ENCODE results near the gene AATK.
A peak's percentile ranks its signal among the peaks of the same experiment; 100 is the strongest.
"Not testable (repeated sequence)": the region's sequence is repeated elsewhere in the genome, so short reads cannot be mapped to it uniquely, and the experiment has no call there.

AATK gene

DNA sequence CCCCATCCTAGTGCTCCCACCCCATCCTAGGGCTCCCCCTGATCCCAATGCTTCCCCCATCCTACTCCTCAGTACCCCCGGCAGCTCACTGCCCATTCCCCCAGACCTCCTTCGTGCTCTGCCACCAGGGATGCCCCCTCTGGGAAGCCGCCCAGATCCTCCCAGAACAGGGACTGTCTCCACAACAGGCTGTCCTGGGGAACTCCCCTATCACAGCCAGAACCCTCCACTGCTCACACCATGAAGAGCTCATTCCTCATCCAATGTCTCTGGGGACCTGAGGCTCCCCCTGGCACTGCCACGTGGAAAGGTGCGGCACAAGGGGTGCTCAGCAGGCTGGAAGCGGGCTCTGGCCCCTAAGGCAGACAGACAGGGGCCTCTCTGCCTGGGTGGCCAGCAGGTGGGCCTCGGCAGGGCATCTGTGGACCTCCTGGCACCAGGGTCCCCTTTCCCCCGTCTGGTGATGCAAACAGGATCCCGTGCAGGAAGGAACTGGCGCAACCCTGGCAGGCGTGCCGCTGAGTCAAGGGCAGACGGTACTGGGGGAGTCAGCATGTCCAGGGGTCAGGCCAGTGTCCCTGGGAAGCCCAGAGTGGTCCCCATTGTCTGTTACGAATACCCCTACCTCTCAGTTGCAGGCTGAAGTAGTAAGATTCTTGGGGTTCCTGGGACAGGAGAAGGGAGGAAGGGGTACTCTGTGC, 15.5 kb downstream of the AATK start:
- DNase-seq (no peak), ATAC-seq (no peak)
- peak overlapping the region in 1 of 2 donors; percentile 94 for H3K27ac Mint-ChIP-seq
- no peaks in the 10 kb centered on the region for H3K9me3 Mint-ChIP-seq
- H3K27me3 Mint-ChIP-seq = no peaks in the 10 kb centered on the region
- H3K4me1 Mint-ChIP-seq = peaks cover 5% of the 10 kb centered on the region
- H3K4me3 Mint-ChIP-seq = no peak overlapping the region

DNA sequence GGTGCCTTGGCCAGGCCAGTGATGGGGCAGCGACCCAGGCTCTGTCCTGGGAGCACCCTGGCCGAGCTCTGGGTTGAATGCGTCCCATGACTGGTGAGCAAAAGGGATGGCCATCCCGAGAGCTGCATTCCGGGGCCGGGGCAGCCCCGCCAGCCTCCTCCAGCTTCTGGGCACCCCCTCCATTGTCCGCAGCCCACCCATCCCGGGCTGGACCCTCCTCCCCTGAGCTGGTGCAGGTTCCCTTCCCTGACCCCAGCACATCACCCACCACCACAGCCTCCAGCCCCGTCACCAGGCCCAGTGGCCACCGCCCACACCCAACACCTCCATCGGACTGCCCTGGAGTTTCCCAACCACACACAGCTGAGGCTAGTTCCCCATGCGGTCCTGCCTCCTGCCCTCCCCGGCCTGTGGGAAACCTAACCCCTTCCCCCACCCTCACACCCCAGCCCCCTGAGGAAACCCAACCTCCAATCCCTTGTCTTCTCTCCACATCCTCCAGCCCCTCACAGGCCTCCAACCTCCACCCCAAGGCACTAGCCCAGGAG, 17.0 kb downstream of the AATK start:
- ATAC-seq = no peak
- H3K27me3 Mint-ChIP-seq = no peaks in the 10 kb centered on the region
- H3K4me3 Mint-ChIP-seq = no peak overlapping the region
- no peak for DNase-seq
- H3K4me1 Mint-ChIP-seq = peaks cover 5% of the 10 kb centered on the region
- H3K27ac Mint-ChIP-seq = no peak overlapping the region
- H3K9me3 Mint-ChIP-seq = no peaks in the 10 kb centered on the region

DNA sequence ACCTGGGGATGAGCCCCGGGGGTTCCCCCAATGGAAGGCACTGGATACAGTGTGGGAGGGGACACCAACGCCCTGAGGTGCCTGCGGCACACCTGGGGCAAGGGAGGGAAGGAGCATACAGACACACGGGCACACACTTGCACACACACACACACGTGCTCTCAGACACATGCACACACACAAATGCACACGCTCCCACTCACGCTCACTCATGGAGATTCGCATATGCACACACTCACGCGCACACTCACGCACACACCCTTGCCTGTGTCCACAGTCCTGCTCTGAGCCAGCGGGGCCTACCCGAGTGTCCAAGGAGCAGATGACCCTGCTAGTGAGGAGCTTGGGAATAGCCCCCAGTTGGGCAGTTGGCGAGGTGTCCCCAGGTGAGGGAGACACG, 17.4 kb downstream of the AATK start:
- no peak for DNase-seq

DNA sequence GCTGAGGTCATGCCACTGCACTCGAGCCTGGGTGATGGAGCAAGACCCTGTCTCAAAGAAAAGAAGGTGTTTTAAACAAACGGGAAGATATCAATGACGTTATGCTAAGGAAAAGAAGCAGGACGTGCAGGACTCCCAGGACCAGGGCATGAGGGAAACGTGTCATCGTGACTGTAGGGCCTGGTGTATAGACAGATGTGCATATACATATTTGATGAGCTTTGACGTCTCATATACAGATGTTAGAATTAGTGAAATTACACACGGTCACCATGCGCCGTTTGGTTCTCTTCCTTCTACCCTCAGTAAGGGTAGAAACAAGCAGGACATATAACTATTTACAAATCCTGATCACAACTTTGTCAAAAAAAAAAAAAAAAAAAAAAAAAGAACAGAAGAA, 18.3 kb downstream of the AATK start:
- H3K27ac Mint-ChIP-seq = no peak overlapping the region
- peaks cover 5% of the 10 kb centered on the region for H3K4me1 Mint-ChIP-seq
- ATAC-seq (no peak), DNase-seq (no peak)
- H3K9me3 Mint-ChIP-seq = no peaks in the 10 kb centered on the region
- no peaks in the 10 kb centered on the region for H3K27me3 Mint-ChIP-seq
- H3K4me3 Mint-ChIP-seq = no peak overlapping the region

More for the DNA sequence above, 17.4 kb downstream of the AATK start:
- H3K4me1 Mint-ChIP-seq = peaks cover 5% of the 10 kb centered on the region
- no peaks in the 10 kb centered on the region for H3K27me3 Mint-ChIP-seq
- no peak overlapping the region for H3K27ac Mint-ChIP-seq
- H3K9me3 Mint-ChIP-seq = no peaks in the 10 kb centered on the region
- no peak for ATAC-seq
- H3K4me3 Mint-ChIP-seq = no peak overlapping the region

DNA sequence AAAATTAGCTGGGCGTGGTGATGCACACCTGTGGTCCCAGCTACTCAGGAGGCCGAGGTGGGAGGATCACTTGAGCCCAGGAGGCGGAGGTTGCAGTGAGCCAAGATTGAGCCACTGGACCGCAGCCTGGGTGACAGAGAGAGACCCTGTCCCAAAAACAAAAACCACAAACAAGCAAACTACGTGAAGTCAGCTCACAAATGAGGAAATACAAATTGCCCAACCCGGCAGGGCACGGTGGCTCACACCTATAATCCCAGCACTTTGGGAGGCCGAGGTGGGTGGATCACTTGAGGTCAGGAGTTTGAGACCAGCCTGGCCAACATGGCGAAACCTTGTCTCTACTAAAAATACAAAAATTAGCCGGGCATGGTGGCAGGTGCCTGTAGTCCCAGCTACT, 19.8 kb downstream of the AATK start:
- not testable (repeated sequence) for DNase-seq, H3K27ac Mint-ChIP-seq, H3K27me3 Mint-ChIP-seq, H3K4me3 Mint-ChIP-seq, ATAC-seq, H3K9me3 Mint-ChIP-seq
- peaks cover 14% of the 10 kb centered on the region for H3K4me1 Mint-ChIP-seq

DNA sequence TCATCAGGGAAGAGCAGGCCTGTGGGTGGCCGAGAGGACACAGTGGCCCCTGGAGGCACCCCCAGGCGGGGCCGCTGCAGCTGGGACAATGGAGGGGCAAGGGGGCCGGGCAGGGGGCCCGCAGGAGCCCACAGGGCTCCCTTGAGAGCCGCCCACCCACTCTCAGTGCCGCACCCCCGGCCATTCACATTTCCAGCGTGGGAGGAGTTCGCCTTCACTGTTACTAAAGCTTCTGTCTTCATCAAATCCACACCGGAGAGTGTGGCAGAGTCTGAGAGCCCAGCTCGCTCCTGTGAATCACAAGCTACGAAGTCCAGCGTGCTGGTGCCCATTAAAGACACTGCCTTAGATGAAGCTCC, 21.6 kb downstream of the AATK start:
- Mint-ChIP-seq H3K27ac (no peak overlapping the region), H3K4me3 (no peak overlapping the region), H3K27me3 (no peaks in the 10 kb centered on the region), H3K9me3 (no peaks in the 10 kb centered on the region), H3K4me1 (peaks cover 9% of the 10 kb centered on the region)
- DNase-seq (no peak), ATAC-seq (no peak)

DNA sequence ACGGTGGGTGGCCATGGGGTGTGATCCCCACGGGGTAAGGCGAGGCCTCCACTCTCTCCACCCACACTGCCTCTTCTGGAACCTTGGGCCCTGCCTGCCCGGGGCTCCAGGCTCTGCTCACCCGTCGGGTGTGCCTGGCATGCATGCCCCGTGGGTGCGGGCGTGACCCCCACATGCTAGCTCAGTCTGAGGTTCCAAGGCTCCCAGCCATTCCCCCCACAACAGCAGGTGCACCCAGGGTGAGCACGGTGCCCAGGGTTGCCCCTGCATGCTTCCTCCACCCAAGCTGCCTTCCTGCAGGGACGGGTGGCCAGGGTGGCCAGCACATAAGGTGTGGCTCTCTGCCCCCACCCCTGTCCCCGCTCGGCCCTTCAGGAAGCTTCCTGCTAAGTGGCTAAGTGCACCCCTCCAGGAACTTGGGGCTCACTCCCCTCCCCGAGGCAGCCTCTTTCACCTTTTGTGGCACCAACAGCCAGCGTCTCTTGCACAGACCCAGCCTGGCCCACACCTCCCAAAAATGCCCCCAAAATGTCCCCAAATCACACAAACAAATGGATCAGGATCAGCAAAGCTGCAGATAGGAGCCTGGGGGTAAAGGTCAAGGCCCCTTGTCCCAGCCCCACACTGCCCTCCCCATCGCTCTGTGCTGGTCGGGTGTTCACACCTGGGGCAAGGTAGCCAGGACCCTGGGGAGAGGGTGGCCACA, 22.2 kb downstream of the AATK start:
- Mint-ChIP-seq H3K4me1 (peaks cover 9% of the 10 kb centered on the region), H3K9me3 (peaks cover 0 to 5% of the 10 kb centered on the region in 2 donors), H3K27ac (no peak overlapping the region), H3K27me3 (no peaks in the 10 kb centered on the region), H3K4me3 (no peak overlapping the region)
- ATAC-seq = no peak
- no peak for DNase-seq

DNA sequence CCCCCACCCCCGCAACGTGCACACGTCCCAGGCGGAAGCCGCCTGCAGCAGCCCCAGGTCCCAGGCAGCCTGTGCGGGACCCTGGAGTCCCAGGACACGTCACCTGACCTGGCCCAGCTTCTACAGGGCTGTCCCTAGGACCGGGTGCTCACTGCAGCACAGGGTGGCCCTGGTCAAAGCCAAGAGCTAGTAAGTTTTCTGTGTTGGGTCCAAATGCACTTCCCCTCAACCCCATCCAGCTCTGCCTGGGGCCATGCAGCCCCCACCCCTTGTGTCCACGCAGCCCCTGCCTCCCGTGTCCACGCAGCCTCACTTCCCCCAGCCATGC, 22.9 kb downstream of the AATK start:
- Mint-ChIP-seq H3K27me3 (no peaks in the 10 kb centered on the region), H3K9me3 (peaks cover 5 to 12% of the 10 kb centered on the region in 2 donors), H3K4me1 (peaks cover 9% of the 10 kb centered on the region), H3K4me3 (no peak overlapping the region), H3K27ac (no peak overlapping the region)
- no peak for DNase-seq
- no peak for ATAC-seq

DNA sequence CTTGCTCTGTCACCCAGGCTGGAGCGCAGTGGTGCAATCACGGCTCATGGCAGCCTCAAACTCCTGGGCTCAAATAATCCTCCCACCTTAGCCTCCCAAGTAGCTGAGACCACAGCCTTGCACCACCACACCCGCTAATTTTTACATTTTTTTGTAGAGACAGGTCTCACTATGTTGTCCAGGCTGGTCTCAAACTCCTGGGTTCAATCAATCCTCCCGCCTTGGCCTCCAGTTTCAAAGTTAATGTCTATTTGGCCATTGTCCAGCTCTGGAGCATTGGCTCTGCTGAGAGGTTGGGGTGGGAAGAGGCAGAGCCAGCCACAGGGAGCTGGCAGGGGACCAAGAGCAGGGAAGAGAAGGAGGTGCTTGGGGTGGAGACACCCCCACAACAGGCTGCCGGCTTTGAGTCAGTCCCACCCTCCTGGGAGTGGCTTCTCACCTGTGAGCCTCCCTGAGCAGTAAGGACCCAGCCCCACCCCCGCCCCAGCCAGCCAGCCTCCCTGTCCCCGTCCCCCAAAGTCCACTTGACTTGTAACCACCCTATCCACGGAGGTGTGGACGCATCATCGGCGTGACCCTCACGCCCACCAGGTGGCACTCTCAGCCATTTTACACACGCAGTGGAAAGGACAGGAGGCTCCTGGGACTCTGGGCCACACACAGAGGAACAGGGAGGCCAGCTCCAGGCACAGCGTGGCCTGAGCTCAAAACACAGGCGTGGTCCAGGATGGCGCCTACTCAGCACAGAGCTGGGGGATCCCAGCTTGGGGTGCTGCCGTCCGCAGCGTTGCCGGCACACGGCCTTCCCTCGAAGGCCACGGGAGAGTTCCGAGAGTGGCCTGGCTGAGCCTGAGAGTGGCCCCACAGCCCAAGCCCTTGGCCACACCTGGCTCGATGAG, 23.5 kb downstream of the AATK start:
- DNase-seq = peak; percentile 64 to 69
- Mint-ChIP-seq H3K4me3 (no peak overlapping the region), H3K27ac (peak overlapping the region in 1 of 2 donors; percentile 35), H3K9me3 (peaks cover 11 to 18% of the 10 kb centered on the region in 2 donors), H3K27me3 (no peaks in the 10 kb centered on the region), H3K4me1 (peaks cover 9% of the 10 kb centered on the region)
- peak; percentile 85 for ATAC-seq

DNA sequence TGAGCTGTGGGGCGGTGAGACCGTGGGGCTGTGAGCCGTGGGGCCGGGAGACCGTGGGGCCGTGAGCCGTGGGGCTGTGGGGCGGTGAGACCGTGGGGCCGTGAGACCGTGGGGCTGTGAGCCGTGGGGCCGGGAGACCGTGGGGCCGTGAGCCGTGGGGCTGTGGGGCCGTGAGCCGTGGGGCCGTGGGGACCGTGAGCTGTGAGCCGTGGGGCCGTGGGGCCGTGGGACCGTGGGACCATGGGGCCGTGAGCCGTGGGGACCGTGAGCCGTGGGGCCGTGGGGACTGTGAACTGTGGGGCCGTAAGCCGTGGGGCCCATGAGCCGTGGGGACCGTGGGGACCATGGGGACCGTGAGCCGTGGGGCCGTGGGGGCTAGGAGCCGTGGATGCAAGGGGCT, 25.3 kb downstream of the AATK start:
- H3K9me3 Mint-ChIP-seq = peaks cover 12 to 20% of the 10 kb centered on the region in 2 donors
- ATAC-seq = peak; percentile 50
- H3K27ac Mint-ChIP-seq = no peak overlapping the region
- H3K4me1 Mint-ChIP-seq = peaks cover 9% of the 10 kb centered on the region
- H3K27me3 Mint-ChIP-seq = no peaks in the 10 kb centered on the region
- no peak overlapping the region for H3K4me3 Mint-ChIP-seq
- DNase-seq = no peak

DNA sequence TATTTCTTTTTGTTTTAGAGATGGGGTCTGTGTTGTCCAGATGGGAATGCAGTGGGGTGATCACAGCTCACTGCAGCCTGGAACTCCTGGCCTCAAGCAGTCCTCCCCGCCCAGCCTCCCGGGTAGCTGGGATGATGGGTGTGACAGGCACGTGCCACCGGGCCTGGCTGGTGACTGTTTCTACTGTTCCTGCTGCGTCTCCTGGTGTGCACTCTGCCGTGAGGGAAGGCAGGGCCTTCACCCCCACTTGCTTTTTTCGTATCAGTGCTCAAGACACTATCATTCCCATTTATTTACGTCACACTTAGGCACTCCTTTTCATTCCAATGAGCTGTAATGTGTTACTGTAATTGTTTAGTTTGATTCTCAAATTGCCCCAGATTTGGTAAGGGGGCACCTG, 26.0 kb downstream of the AATK start:
- ATAC-seq = no peak
- Mint-ChIP-seq H3K4me3 (no peak overlapping the region), H3K9me3 (peaks cover 12 to 20% of the 10 kb centered on the region in 2 donors), H3K27ac (no peak overlapping the region), H3K27me3 (no peaks in the 10 kb centered on the region), H3K4me1 (peaks cover 9% of the 10 kb centered on the region)
- DNase-seq = no peak

DNA sequence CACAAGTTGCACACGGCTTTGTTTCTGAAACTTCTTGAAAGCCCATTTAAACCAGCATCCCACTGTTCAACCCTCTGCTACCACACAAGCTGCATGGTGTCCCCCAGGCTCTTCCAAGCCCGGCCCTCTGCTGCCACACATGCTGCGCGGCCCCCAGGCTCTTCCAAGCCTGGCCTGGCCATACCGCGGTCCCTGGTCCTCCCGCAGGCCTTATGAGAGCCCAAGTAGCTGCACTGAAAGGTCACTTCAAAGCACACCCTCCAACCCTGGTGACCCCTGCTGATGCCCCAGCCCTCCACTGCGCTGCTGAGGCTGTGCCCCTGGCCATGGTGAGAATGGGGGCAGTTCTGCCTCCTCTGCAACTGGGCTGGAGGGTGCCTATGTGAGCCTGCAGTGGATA, 26.6 kb downstream of the AATK start:
- no peak overlapping the region for H3K27ac Mint-ChIP-seq
- DNase-seq = no peak
- H3K9me3 Mint-ChIP-seq = peaks cover 12 to 20% of the 10 kb centered on the region in 2 donors
- H3K4me1 Mint-ChIP-seq = peaks cover 9% of the 10 kb centered on the region
- no peak overlapping the region for H3K4me3 Mint-ChIP-seq
- H3K27me3 Mint-ChIP-seq = no peaks in the 10 kb centered on the region
- ATAC-seq = no peak

DNA sequence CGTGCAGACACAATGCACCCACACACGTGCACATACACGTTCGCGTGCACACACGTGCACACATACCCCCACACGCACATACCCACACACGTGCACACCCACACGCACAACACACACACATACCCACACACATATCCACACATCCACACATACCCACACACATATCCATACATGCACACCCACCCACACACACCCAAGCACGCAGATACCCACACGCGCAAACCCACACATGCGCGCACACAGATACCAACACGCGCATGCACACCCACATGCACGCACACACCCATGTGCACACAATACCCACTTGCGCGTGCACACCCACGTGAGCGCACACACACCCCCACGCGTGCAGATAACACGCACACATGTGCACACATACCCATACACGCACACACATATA, 27.5 kb downstream of the AATK start:
- Mint-ChIP-seq H3K9me3 (peaks cover 12 to 20% of the 10 kb centered on the region in 2 donors), H3K4me1 (peaks cover 9% of the 10 kb centered on the region), H3K27me3 (no peaks in the 10 kb centered on the region), H3K4me3 (no peak overlapping the region), H3K27ac (no peak overlapping the region)
- ATAC-seq (no peak), DNase-seq (no peak)

DNA sequence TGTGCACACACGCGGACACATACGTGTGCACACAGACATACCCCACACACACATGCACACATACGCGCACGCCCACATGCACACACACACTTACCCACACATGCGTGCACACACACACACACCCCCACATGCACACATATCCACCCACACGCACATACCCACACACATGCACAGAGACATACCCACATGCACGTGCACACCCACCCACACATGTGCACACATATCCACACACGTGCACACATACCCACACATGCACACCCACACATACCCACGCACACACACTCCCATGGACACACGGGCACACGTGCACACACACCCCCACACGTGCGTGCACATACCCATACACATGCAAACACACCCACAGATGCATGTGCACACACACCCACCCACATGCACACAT, 27.9 kb downstream of the AATK start:
- peaks cover 12 to 20% of the 10 kb centered on the region in 2 donors for H3K9me3 Mint-ChIP-seq
- DNase-seq (no peak), ATAC-seq (no peak)
- H3K4me1 Mint-ChIP-seq = peaks cover 9% of the 10 kb centered on the region
- no peak overlapping the region for H3K27ac Mint-ChIP-seq
- no peaks in the 10 kb centered on the region for H3K27me3 Mint-ChIP-seq
- no peak overlapping the region for H3K4me3 Mint-ChIP-seq

DNA sequence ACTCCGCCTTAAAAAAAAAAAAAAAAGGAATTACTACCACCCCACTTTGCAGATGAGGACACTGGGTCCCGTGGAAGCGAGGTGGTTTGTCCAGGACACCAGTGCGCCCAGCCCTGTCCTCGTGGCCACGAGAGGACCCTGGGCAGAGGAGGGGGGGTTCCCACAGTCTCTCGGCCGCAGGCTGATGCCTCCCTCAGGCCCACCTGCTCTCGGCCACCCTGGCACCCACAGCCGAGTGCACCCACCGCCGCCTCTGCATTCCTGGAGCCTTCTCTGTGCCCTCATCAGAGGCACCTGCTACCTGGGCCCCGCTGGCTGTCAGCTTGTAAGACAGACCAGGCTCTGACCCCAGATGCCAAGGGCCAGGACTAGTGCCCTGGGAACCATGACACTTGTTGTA, 28.8 kb downstream of the AATK start:
- Mint-ChIP-seq H3K9me3 (peaks cover 12 to 20% of the 10 kb centered on the region in 2 donors), H3K27me3 (no peaks in the 10 kb centered on the region), H3K4me1 (peaks cover 5% of the 10 kb centered on the region), H3K27ac (peak overlapping the region in 1 of 2 donors; percentile 78), H3K4me3 (no peak overlapping the region)
- ATAC-seq (no peak), DNase-seq (no peak)

DNA sequence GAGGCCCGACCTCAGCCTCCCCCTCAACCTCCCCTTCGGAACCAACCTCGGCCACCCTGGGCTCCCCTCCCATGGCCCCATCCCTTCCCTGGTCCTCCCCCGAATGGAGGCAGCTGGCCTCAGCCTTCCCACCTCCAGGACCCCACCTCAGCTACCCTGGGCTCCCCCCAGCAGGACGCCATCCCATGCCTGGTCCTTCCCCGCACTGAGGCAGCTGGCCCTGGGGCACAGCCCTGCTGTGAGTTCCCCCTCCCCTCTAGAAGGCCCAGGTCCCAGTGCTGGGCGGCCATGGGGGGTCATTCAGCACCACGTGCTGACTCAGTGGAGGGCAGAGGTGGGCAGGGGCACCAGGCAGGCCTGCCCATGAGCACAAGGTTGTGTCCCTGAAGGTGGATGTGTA, 29.7 kb downstream of the AATK start:
- Mint-ChIP-seq H3K4me1 (no peaks in the 10 kb centered on the region), H3K4me3 (no peak overlapping the region)

More for the DNA sequence above, 29.7 kb downstream of the AATK start:
- Mint-ChIP-seq H3K27me3 (no peaks in the 10 kb centered on the region), H3K9me3 (peaks cover 12 to 20% of the 10 kb centered on the region in 2 donors), H3K27ac (no peak overlapping the region)
- ATAC-seq (no peak), DNase-seq (no peak)
